HCT116 (cell line): ENCODE results near the gene HHIPL1. TPM values are rescaled to one million over a fixed set of nuclear protein-coding genes. Genes with fewer than 3 reads are reported as not detected.
A peak's percentile ranks its signal among the peaks of the same experiment; 100 is the strongest.

ENCODE experiments used
- ATAC-seq: fragments of 200-7000 bp; cut with Tn5 transposase; 2 replicates; pipeline ENCODE4 v1.9.1; 2020; ENCODE audit warnings: mild to moderate bottlenecking, moderate library complexity
- BruUV-seq: library from RNA; stranded (reverse); fragments of 400-500 nt; replicated peaks from 2 replicates; lab custom pipeline; 2021; lab: Mats Ljungman, UMichigan
- CTCF ChIA-PET: fragments of 300-600 bp; sonication (Branson Sonifier 250); formaldehyde crosslinking; loops from one replicate; lab custom pipeline; 2021; ENCODE audit warnings: antibody characterized with exemption; lab: Charles Lee
- POLR2A ChIA-PET: fragments of 300-600, 350-600 bp; sonication (Branson Sonifier 250); formaldehyde crosslinking; loops from one replicate; lab custom pipeline; 2021; ENCODE audit warnings: antibody characterized with exemption; lab: Charles Lee
- RAD21 ChIA-PET, 2 experiments: fragments of 300-600 bp; sonication (Branson Sonifier 250); formaldehyde crosslinking; loops; one replicate each; lab custom pipeline; 2023; ENCODE audit warnings: low total read pairs in 2 of 2; ENCODE audit not compliant: uncharacterized antibody in 2 of 2, unreplicated experiment in 2 of 2, low non-redundant PET in 1 of 2; lab: Charles Lee
- DNase-seq: peaks from one replicate; pipeline ENCODE4 v3.0.0-alpha.2; 2010; ENCODE audit warnings: low read depth, low spot score
- H2AFZ ChIP-seq: fragments of 200-600 bp; shearing (Covaris generic), sonication (generic); 2 replicates; pipeline ENCODE4 v1.6.1; 2017; ENCODE audit warnings: low read depth, mixed run types, mixed read lengths, antibody characterized with exemption, low read length; ENCODE audit not compliant: poor library complexity, severe bottlenecking
- H3K27ac ChIP-seq: 2 replicates; pipeline ENCODE4 v1.5.1; 2012; ENCODE audit warnings: low read depth, low read length
- H3K27me3 ChIP-seq: fragments of 200-600 bp; sonication (generic); 2 replicates; pipeline ENCODE4 v1.6.1; 2016; ENCODE audit warnings: mixed run types, low read length, mixed read lengths; ENCODE audit not compliant: insufficient read depth
- H3K36me3 ChIP-seq, 2 experiments: fragments of 200-500 bp in 1 of 2; fragments of 200-600 bp in 1 of 2; sonication (Bioruptor generic) in 1 of 2; sonication (generic) in 1 of 2; 2 replicates each; pipeline versions ENCODE4 v1.5.1 to v1.6.1; 2014 to 2016; ENCODE audit warnings: low read length in 2 of 2, inconsistent platforms in 1 of 2, mixed read lengths in 1 of 2, mixed run types in 1 of 2; ENCODE audit not compliant: insufficient read depth in 2 of 2, control insufficient read depth in 1 of 2
- H3K4me1 ChIP-seq, 2 experiments: fragments of 200-600 bp in 1 of 2; sonication (generic) in 1 of 2; 2 replicates each; pipeline versions ENCODE4 v1.5.1 to v1.6.1; 2012 to 2017; ENCODE audit warnings: low read length in 2 of 2, inconsistent platforms in 1 of 2, mild to moderate bottlenecking in 1 of 2, mixed read lengths in 1 of 2, mixed run types in 1 of 2, moderate library complexity in 1 of 2; ENCODE audit not compliant: insufficient read depth in 2 of 2, control insufficient read depth in 1 of 2
- H3K4me2 ChIP-seq: fragments of 200-600 bp; sonication (generic); 2 replicates; pipeline ENCODE4 v1.6.1; 2017; ENCODE audit warnings: mixed run types, low read length, mixed read lengths
- H3K4me3 ChIP-seq, 2 experiments: fragments of 200-600 bp in 1 of 2; sonication (generic) in 1 of 2; replicated peaks in 1 of 2; 2 replicates each; pipeline ENCODE4 v1.5.1; 2011 to 2016; ENCODE audit warnings: low read length in 2 of 2, control low read depth in 1 of 2, low read depth in 1 of 2, mild to moderate bottlenecking in 1 of 2, mixed read lengths in 1 of 2, mixed run types in 1 of 2
- H3K79me2 ChIP-seq: fragments of 200-600 bp; sonication (generic); 2 replicates; pipeline ENCODE4 v1.6.1; 2017; ENCODE audit warnings: mild to moderate bottlenecking, mixed run types, low read length, moderate library complexity, mixed read lengths; ENCODE audit not compliant: insufficient read depth
- H3K9ac ChIP-seq: fragments of 200-600 bp; sonication (generic); 2 replicates; pipeline ENCODE4 v1.6.1; 2016; ENCODE audit warnings: low read length, mixed read lengths
- H3K9me2 ChIP-seq: fragments of 200-600 bp; sonication (generic), shearing (Covaris generic); 2 replicates; pipeline ENCODE4 v1.6.1; 2017; ENCODE audit warnings: mixed run types, mild to moderate bottlenecking, moderate library complexity; ENCODE audit not compliant: insufficient read depth
- H3K9me3 ChIP-seq, 2 experiments: fragments of 200-500 bp in 1 of 2; fragments of 200-600 bp in 1 of 2; sonication (Bioruptor generic) in 1 of 2; sonication (generic) in 1 of 2; 2 replicates each; pipeline ENCODE4 v1.6.1; 2014 to 2017; ENCODE audit warnings: low read length in 2 of 2, mixed read lengths in 2 of 2, inconsistent platforms in 1 of 2, low read depth in 1 of 2, mild to moderate bottlenecking in 1 of 2, mixed run types in 1 of 2, moderate library complexity in 1 of 2; ENCODE audit not compliant: control insufficient read depth in 1 of 2, insufficient read depth in 1 of 2
- H4K20me1 ChIP-seq: fragments of 200-600 bp; sonication (generic), shearing (Covaris generic); 2 replicates; pipeline ENCODE4 v1.6.1; 2017; ENCODE audit warnings: mixed run types, mild to moderate bottlenecking, moderate library complexity; ENCODE audit not compliant: insufficient read depth
- CBX3 ChIP-seq: IDR thresholded peaks from 2 replicates; pipeline ENCODE4 v1.6.1; 2012; ENCODE audit warnings: low read depth
- EZH2 ChIP-seq: fragments of 200-600 bp; sonication (generic); IDR thresholded peaks from 2 replicates; pipeline ENCODE4 v1.6.1; 2017; ENCODE audit warnings: antibody characterized with exemption, mixed run types
- EZH2phosphoT487 ChIP-seq: fragments of 200-600 bp; IDR thresholded peaks from 2 replicates; pipeline ENCODE4 v1.6.1; 2018; ENCODE audit warnings: antibody characterized with exemption, borderline replicate concordance
- FOSL1 ChIP-seq: IDR thresholded peaks from 2 replicates; pipeline ENCODE4 v1.6.1; 2012; ENCODE audit warnings: low read depth
- POLR2AphosphoS5 ChIP-seq: IDR thresholded peaks from 2 replicates; pipeline ENCODE4 v1.6.1; 2011; ENCODE audit warnings: mild to moderate bottlenecking, low read depth, low read length, moderate library complexity
- SP1 ChIP-seq: IDR thresholded peaks from 2 replicates; pipeline ENCODE4 v1.6.1; 2012; ENCODE audit warnings: low read depth
- TCF7L2 ChIP-seq: IDR thresholded peaks from 2 replicates; pipeline ENCODE4 v1.7.0; 2011; ENCODE audit warnings: borderline replicate concordance, inconsistent platforms; ENCODE audit not compliant: insufficient read depth, insufficient read length; ENCODE audit errors: extremely low read depth
- YY1 ChIP-seq: IDR thresholded peaks from 2 replicates; pipeline ENCODE4 v1.6.1; 2011; ENCODE audit warnings: low read length, low read depth, moderate library complexity, mild to moderate bottlenecking; ENCODE audit not compliant: insufficient replicate concordance; ENCODE audit errors: extremely low read depth
- ZFX ChIP-seq: fragments of 450-650 bp; IDR thresholded peaks from 2 replicates; pipeline ENCODE4 v1.6.1; 2017
- intact Hi-C: fragments of 100-400 bp; cut with micrococcal nuclease; formaldehyde crosslinking; loops from 2 replicates; pipeline ENCODE4 v1.10.0; 2022
- total RNA-seq: library from RNA; stranded (reverse); gene quantifications from one replicate; pipeline ENCODE4 v1.2.1, GENCODE V29; 2021; ENCODE audit not compliant: unreplicated experiment
- TF ChIP-seq, protein P1 (sequence below): IDR thresholded peaks from 2 replicates; pipeline ENCODE4 v1.6.1; 2011; ENCODE audit warnings: mild to moderate bottlenecking, low read length, moderate library complexity; ENCODE audit not compliant: insufficient replicate concordance; ENCODE audit errors: extremely low read depth
- TF ChIP-seq, protein P2 (sequence below): IDR thresholded peaks from 2 replicates; pipeline ENCODE4 v1.6.1; 2012; ENCODE audit warnings: low read depth
- TF ChIP-seq, protein P3 (sequence below): IDR thresholded peaks from 2 replicates; pipeline ENCODE4 v1.6.1; 2012

Gene HHIPL1
- total RNA-seq, 1 experiment from 2014 or later = not detected

DNA sequence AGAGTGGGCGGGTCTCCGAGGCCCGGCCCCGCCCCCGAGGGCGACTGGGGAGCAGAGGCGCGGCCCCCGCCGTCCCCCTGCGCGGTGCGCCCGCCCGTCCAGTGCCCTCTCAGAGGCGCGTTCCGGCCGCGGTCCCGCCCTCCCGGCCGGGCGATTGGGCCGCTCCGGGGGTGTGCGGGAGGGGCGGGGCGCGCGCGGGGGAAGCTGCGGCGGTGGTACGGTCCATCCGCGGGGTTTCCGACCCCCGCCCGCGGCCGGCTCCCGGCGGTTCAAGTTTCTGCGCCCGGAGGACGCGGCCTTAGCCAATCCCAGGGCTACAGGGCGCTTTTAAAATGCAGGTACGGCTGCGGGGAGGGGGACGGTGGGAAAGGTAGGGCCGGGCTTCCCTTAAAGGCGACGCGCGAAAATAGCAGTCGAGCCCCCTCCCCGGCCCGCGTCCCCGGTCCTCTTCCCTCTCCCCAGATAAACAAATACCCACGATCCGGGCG lies 40.6 kb upstream of the HHIPL1 start:
- Histone ChIP-seq H3K4me1 (peaks cover 19 to 32% of the 10 kb centered on the region in 2 experiments), H3K27ac (peak overlapping the region; percentile 89), H3K4me3 (peak overlapping the region; percentile 83 to 94), H3K9me3 (no peaks in the 10 kb centered on the region), H3K9me2 (no peaks in the 10 kb centered on the region), H3K9ac (peak overlapping the region; percentile 91), H3K79me2 (peaks cover 37% of the 10 kb centered on the region), H4K20me1 (no peaks in the 10 kb centered on the region), H2AFZ (no peak overlapping the region), H3K4me2 (peak overlapping the region; percentile 98), H3K36me3 (no peaks in the 10 kb centered on the region), H3K27me3 (no peaks in the 10 kb centered on the region)
- ATAC-seq (peak; percentile 91), DNase-seq (peak; percentile 85)
- intact Hi-C loops = loop anchor here (2.0 kb wide), 2 partner anchors 26 to 124 kb away; partner anchors contain the start of genes CCNK and SETD3
- TF ChIP-seq, protein P1, sequence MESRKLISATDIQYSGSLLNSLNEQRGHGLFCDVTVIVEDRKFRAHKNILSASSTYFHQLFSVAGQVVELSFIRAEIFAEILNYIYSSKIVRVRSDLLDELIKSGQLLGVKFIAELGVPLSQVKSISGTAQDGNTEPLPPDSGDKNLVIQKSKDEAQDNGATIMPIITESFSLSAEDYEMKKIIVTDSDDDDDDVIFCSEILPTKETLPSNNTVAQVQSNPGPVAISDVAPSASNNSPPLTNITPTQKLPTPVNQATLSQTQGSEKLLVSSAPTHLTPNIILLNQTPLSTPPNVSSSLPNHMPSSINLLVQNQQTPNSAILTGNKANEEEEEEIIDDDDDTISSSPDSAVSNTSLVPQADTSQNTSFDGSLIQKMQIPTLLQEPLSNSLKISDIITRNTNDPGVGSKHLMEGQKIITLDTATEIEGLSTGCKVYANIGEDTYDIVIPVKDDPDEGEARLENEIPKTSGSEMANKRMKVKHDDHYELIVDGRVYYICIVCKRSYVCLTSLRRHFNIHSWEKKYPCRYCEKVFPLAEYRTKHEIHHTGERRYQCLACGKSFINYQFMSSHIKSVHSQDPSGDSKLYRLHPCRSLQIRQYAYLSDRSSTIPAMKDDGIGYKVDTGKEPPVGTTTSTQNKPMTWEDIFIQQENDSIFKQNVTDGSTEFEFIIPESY = no peak
- peak; percentile 19; the same call in 1 of the 2 replicates for TF ChIP-seq POLR2AphosphoS5
- TF ChIP-seq, protein P2, sequence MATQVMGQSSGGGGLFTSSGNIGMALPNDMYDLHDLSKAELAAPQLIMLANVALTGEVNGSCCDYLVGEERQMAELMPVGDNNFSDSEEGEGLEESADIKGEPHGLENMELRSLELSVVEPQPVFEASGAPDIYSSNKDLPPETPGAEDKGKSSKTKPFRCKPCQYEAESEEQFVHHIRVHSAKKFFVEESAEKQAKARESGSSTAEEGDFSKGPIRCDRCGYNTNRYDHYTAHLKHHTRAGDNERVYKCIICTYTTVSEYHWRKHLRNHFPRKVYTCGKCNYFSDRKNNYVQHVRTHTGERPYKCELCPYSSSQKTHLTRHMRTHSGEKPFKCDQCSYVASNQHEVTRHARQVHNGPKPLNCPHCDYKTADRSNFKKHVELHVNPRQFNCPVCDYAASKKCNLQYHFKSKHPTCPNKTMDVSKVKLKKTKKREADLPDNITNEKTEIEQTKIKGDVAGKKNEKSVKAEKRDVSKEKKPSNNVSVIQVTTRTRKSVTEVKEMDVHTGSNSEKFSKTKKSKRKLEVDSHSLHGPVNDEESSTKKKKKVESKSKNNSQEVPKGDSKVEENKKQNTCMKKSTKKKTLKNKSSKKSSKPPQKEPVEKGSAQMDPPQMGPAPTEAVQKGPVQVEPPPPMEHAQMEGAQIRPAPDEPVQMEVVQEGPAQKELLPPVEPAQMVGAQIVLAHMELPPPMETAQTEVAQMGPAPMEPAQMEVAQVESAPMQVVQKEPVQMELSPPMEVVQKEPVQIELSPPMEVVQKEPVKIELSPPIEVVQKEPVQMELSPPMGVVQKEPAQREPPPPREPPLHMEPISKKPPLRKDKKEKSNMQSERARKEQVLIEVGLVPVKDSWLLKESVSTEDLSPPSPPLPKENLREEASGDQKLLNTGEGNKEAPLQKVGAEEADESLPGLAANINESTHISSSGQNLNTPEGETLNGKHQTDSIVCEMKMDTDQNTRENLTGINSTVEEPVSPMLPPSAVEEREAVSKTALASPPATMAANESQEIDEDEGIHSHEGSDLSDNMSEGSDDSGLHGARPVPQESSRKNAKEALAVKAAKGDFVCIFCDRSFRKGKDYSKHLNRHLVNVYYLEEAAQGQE = no peak
- TF ChIP-seq EZH2 = no peak
- peak; percentile 45 for TF ChIP-seq TCF7L2
- TF ChIP-seq FOSL1 = no peak
- TF ChIP-seq EZH2phosphoT487 = no peak
- TF ChIP-seq, protein P3, sequence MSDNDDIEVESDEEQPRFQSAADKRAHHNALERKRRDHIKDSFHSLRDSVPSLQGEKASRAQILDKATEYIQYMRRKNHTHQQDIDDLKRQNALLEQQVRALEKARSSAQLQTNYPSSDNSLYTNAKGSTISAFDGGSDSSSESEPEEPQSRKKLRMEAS = peak; percentile 14
- TF ChIP-seq SP1 = peak; percentile 90
- no peak for TF ChIP-seq ZFX
- TF ChIP-seq YY1 = no peak
- TF ChIP-seq CBX3 = no peak
- ChIA-PET RAD21 (no interaction called here), CTCF (interaction anchor here (0.7 to 1.3 kb wide), 3 partner anchors 24 to 84 kb away, joined by 4 to 8 read pairs (median 4); no protein-coding TSS in a partner anchor), POLR2A (interaction anchor here (0.6 kb wide), 1 partner anchor 24 kb away, joined by 3 read pairs; no protein-coding TSS in a partner anchor)
- BruUV-seq = no TSS peak
